GM12878 (cell line): ENCODE results near the gene RUNDC1.

Experiments
- JUND ChIP-seq: IDR thresholded peaks from 2 replicates; pipeline ENCODE4 v1.6.1; 2012; ENCODE audit warnings: low read depth, mild to moderate bottlenecking, low read length, improper control_type of control experiment, moderate library complexity
- MXI1 ChIP-seq: fragments of 150-350 bp; IDR thresholded peaks from 2 replicates; pipeline ENCODE4 v1.6.1; 2011; ENCODE audit warnings: low read depth, mild to moderate bottlenecking, inconsistent platforms, low read length, improper control_type of control experiment
- RAD21 ChIP-seq: IDR thresholded peaks from 2 replicates; pipeline ENCODE4 v1.6.1; 2011; ENCODE audit warnings: mild to moderate bottlenecking, low read depth, low read length, moderate library complexity; ENCODE audit not compliant: insufficient read depth
- TF ChIP-seq, protein P1 (sequence below): fragments of 450-650 bp; formaldehyde crosslinking; IDR thresholded peaks from 2 replicates; pipeline ENCODE4 v1.5.0; 2022; ENCODE audit warnings: mild to moderate bottlenecking, missing genetic modification characterization

DNA sequence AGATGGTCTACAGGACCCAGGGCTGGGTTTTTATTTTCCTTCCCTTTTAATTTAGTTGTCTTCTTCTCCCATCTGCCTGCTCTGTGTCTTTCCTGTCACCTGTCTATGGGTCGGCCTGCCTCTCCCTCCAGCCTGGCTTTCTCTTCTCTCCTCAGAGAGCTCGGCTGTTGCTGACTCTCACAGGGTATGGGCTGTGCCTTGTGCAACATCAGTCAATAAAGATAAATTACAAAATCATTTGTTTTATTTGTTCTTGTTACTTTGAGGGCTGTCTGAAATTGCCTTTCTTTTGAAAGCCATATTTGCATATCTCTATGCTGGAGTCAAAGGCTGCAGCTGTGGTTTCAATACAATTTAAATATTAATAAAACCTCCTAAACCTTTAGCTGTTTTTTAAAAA lies 60.3 kb downstream of the RUNDC1 start:
- no peak for TF ChIP-seq MXI1
- TF ChIP-seq JUND = no peak
- no peak for TF ChIP-seq RAD21
- TF ChIP-seq, protein P1, sequence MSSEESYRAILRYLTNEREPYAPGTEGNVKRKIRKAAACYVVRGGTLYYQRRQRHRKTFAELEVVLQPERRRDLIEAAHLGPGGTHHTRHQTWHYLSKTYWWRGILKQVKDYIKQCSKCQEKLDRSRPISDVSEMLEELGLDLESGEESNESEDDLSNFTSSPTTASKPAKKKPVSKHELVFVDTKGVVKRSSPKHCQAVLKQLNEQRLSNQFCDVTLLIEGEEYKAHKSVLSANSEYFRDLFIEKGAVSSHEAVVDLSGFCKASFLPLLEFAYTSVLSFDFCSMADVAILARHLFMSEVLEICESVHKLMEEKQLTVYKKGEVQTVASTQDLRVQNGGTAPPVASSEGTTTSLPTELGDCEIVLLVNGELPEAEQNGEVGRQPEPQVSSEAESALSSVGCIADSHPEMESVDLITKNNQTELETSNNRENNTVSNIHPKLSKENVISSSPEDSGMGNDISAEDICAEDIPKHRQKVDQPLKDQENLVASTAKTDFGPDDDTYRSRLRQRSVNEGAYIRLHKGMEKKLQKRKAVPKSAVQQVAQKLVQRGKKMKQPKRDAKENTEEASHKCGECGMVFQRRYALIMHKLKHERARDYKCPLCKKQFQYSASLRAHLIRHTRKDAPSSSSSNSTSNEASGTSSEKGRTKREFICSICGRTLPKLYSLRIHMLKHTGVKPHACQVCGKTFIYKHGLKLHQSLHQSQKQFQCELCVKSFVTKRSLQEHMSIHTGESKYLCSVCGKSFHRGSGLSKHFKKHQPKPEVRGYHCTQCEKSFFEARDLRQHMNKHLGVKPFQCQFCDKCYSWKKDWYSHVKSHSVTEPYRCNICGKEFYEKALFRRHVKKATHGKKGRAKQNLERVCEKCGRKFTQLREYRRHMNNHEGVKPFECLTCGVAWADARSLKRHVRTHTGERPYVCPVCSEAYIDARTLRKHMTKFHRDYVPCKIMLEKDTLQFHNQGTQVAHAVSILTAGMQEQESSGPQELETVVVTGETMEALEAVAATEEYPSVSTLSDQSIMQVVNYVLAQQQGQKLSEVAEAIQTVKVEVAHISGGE (CRISPR knock-in tag) = no peak
